ENCODE data around the gene MAGEA1.
A peak's percentile ranks its signal among the peaks of the same experiment; 100 is the strongest.
"Not testable (repeated sequence)": the region's sequence is repeated elsewhere in the genome, so short reads cannot be mapped to it uniquely, and the experiment has no call there.

Gene MAGEA1

GRCh38 chrX:153179131-153179530, at the start of gene MAGEA1:
TSS of gene MAGEA1 (plus strand) at chrX:153179284. CDS start at chrX:153182390, 3,106 bp downstream.
- DNase-seq (ENCODE audit: extremely low read depth in 1 of 2, low read depth in 1 of 2), result no peak

- not testable (repeated sequence) for DNase-seq (ENCODE audit: extremely low read depth in 1 of 2, low read depth in 1 of 2)
Observed at GRCh38 chrX:153132924-153133323, 46.2 kb upstream of the MAGEA1 start.

DNA sequence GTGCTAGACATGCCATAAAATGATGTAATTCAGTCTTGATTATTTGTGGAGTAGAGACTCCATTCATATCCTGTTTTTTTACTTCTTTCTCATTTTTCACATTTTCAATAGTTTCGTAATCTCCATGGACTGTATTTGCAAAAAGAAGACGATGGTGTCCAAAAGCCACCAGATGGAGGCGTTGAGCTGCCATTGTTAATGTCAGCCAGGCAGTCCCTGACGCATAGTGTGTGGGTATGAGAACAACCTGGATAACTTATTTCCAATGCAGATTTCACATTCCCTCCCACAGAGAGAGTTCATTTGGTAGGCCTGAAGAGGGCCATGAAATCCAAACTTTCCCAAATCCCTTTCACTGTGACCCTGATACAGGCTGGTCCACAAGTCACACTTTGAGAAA, 40.0 kb upstream of the MAGEA1 start:
- not testable (repeated sequence) for DNase-seq (ENCODE audit: extremely low read depth in 1 of 2, low read depth in 1 of 2)

DNA sequence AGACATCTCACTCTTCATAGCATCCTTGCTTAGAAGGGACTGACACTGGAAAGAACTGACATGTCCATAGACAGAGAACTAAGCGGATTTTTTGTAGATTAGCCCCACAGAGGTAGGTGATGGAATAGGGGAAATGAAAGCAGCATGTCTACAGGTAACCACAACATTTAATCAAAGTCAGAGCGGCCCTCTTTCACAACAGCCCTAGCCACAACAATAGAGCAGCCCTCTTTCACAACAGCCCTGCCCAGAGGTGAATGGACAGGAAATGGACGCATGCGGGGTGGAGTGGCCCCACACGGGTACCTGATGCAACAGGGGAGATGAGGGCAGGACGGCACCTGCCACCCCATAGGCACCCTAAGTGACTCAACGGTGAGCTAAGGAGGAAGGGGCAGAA, 32.8 kb upstream of the MAGEA1 start:
- not testable (repeated sequence) for DNase-seq (ENCODE audit: extremely low read depth in 1 of 2, low read depth in 1 of 2)

DNA sequence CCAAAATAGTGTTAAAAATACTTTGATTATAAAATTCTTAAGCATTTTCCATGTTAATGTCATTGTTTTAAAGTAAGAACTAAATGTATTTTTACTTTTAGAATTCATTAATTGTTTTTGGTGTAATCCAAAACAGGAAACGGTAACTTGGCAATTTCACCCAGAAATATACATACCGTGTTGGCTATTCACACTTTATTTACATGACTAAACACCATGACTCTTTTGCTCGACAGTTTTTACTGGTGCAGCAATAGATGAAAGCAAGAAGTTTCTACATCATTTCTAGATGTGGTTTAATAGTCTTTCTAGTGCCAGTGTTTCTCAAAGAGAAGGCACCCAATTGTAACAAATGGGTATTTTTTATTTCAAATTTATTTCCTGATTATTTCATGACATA, 25.6 kb upstream of the MAGEA1 start:
- DNase-seq (ENCODE audit: extremely low read depth in 1 of 2, low read depth in 1 of 2), result no peak

DNA sequence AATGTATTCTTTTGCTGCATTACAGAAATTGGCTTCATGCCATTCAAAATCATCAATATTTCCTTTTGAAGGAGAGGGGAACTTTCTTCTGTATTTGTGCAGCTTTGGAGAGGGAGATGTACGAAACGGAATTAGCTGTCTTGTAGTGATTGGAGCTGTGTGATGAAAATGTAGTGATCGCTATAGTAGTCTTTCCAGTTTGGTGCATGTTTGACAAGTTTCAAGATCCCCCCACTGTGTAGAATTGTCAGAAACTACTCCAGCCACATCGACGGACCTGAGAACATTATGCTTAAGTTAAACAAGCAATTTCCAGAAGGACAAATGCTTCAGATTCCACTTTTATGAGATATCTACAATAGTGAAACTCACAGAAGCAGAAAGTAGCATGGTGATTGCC, 21.6 kb upstream of the MAGEA1 start:
- no peak for DNase-seq (ENCODE audit: extremely low read depth in 1 of 2, low read depth in 1 of 2)

DNA sequence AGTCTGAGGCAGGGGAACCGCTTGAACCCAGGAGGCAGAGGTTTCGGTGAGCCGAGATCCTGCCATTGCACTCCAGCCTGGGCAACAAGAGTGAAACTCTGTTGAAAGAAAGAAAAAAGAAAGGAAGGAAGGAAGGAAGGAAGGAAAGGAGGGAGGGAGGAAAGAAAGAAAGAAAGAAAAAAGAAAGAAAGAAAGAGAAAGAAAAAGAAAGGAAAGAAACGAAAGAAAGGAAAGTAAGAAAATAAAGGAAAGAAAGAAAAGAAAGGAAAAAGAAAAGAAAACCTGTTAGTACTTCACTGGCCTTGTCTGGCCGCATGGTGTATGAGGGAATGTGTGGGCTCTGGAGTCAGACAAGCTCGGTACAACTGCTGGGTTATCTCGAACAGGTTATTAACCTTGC, 20.8 kb upstream of the MAGEA1 start:
- no peak for DNase-seq (ENCODE audit: extremely low read depth in 1 of 2, low read depth in 1 of 2)

DNA sequence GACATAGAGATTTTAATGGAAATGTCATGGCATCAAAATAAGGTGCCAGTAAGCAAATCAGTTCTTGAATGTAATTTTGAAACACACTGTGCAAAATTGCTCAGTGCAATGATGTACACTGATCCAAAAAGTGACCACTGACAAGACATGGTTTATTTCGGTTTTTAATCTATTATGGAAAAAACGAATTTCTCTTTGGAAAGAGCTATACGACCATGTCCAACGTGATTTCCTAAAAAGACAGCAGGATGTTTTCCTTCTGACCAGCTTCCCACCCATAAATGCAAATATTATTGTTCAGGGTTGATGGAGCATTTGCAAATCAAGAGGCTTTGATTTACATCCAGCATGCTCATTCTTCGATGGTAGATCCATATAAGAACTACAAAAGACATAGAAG, 17.1 kb upstream of the MAGEA1 start:
- no peak for DNase-seq (ENCODE audit: extremely low read depth in 1 of 2, low read depth in 1 of 2)

DNA sequence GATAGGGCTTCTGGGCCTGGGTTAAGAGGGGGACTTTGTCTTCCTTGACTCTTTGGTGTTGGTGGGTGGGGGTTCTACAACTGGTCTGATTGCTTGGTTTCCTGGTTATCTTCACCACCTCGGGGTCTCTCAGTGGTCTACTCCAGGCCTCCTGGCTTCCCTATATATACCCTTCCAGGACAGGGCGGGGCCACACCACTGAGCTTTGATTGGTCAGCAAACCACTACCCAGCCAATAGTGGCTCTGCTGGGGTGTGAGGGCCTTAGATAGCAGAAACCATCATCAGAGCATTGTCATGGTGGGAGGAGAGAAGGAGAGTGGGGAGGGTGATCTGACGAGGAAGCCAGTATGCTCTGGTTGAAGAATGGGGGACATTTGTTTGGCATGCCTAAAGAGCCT, 14.4 kb upstream of the MAGEA1 start:
- no peak for DNase-seq (ENCODE audit: extremely low read depth in 1 of 2, low read depth in 1 of 2)

DNA sequence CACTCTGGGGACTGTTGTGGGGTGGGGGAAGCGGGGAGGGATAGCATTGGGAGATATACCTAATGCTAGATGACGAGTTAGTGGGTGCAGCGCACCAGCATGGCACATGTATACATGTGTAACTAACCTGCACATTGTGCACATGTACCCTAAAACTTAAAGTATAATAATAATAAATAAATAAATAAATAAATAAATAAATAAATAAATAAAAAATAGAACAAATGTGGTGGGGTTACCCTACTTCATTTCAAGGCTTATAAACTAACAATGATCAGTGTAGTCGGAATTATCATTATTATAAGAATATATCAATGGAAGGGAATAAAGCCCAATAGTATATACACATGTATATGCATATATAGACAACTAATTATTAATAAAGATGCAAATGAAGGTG, 10.7 kb upstream of the MAGEA1 start:
- DNase-seq (ENCODE audit: extremely low read depth in 1 of 2, low read depth in 1 of 2), result not testable (repeated sequence)

GRCh38 chrX:153181822-153182221, 2.7 kb downstream of the MAGEA1 start:
- DNase-seq (ENCODE audit: extremely low read depth in 1 of 2, low read depth in 1 of 2), result no peak

DNA sequence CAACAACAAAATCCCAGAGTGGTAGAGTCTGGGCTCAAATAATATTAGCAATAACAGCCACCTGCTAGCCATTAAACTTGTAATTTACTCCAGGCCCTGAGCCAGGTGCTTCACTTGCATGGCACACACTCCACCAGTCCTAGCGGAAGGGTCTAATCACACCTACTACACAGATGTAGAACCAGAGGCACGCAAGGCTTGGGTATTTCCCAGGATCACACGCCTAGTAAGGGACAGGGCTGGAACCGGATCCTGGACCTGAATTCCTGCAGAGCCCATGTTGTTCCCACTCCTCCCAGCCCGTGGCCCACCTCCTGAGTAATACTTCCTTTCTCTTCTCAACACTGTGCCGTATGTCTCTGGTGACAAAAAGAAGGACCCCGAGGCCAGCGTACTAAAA, 5.7 kb downstream of the MAGEA1 start:
- no peak for DNase-seq (ENCODE audit: extremely low read depth in 1 of 2, low read depth in 1 of 2)

DNA sequence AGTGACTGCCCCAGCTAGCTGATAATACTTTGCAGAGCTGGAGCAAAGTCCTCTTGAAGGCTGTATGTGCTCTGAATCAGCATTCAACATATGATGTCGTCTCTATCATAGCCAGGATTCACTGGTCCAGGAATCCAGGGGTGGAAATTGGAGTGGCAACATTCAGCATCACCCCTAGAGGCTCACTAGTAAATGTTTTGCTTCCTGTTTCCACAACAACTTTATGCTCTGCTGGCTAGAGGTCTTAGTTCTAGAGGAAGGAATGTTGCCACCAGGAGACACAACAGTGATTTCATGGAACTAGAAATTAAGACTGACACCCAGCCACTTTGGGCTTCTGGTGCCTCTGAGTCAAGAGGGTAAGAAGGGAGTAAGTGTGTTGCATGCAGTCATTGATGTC, 11.3 kb downstream of the MAGEA1 start:
- no peak for DNase-seq (ENCODE audit: extremely low read depth in 1 of 2, low read depth in 1 of 2)

- DNase-seq (ENCODE audit: extremely low read depth in 1 of 2, low read depth in 1 of 2), result no peak
Observed at GRCh38 chrX:153200462-153200861, 21.4 kb downstream of the MAGEA1 start.

DNA sequence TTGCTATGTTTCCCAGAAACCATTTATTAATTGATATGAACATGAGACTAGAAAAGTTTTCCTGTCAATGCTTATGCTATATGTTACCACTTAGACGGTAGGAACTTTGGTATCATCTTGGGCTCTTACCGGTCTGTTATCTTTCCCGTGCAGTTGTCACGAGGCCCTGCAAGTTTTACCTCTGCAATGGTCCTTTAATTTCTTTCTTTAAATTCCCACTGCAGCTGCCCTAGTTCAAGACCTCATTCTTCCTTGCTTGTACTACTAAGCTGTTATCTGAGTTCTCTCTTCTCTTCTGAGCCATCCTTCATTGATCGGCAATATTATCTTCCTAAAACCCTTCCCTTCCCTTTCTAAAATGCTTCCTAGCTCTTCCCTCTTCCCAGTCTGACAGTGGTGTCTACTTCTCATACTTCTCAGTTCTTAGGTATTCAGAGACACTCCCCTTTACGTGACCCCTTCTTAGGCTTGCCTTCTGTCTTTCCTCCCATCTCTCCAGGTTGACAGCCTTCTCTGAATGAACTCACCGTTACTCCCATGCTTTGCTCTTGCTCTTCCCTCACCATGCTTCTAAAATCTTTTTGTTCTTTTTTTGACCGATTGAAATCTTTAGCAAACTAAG, 27.5 kb downstream of the MAGEA1 start:
- DNase-seq (ENCODE audit: extremely low read depth in 1 of 2, low read depth in 1 of 2), result no peak

DNA sequence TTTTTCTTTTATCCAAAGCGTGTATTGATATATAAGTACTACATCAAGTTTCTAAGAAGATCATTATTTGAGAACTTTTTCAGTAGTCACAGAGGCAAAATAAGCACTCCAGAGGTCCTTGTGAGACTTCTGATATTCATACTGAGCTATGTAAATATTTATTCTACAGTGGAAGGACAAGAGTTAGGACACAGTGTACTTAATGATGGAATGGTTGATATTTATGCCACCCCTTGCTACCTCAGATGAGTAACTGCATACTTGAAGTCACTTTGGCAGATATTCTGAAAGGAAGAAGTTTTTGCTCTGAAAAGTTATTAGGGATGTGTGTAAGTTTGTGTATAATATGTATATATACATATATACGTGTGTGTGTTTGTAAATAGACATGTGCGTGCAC, 30.3 kb downstream of the MAGEA1 start:
- DNase-seq (ENCODE audit: extremely low read depth in 1 of 2, low read depth in 1 of 2), result no peak

GRCh38 chrX:153214934-153215333, 35.9 kb downstream of the MAGEA1 start:
- DNase-seq (ENCODE audit: extremely low read depth in 1 of 2, low read depth in 1 of 2), result no peak

GRCh38 chrX:153216926-153217325, 37.8 kb downstream of the MAGEA1 start:
- DNase-seq (ENCODE audit: extremely low read depth in 1 of 2, low read depth in 1 of 2), result no peak

DNA sequence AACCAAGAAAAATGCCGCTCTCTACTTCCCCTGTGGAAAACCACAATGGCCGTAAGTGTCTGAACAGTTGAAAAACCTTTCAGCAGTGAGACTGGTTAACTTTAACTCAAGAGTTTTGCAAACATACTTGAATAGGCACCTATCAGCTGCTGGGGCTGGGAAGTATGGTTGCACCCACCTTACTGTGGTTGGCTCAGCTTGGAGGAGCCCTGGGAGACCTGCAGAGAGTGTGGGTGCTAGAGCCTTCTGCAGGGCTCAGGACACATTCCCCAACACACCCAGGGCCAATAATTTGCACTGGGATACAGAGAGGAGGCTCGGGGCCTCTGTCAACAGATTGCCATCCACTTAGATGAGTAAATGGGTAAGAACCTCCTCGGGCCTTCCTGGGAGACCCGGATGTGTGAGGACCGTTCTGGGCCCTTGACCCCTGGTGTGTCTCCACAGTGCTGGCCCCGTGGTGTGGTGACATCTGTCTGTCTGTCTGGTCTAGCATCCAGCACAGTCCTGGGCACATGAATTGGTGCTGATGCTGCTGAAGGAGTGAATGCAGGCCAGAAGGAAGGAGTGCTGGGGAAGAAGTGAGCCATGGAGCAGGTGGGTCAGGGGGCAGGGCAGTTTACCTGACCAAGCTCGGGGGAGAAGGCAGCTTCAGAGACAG, 46.5 kb downstream of the MAGEA1 start:
- no peak for DNase-seq (ENCODE audit: extremely low read depth in 1 of 2, low read depth in 1 of 2)

DNA sequence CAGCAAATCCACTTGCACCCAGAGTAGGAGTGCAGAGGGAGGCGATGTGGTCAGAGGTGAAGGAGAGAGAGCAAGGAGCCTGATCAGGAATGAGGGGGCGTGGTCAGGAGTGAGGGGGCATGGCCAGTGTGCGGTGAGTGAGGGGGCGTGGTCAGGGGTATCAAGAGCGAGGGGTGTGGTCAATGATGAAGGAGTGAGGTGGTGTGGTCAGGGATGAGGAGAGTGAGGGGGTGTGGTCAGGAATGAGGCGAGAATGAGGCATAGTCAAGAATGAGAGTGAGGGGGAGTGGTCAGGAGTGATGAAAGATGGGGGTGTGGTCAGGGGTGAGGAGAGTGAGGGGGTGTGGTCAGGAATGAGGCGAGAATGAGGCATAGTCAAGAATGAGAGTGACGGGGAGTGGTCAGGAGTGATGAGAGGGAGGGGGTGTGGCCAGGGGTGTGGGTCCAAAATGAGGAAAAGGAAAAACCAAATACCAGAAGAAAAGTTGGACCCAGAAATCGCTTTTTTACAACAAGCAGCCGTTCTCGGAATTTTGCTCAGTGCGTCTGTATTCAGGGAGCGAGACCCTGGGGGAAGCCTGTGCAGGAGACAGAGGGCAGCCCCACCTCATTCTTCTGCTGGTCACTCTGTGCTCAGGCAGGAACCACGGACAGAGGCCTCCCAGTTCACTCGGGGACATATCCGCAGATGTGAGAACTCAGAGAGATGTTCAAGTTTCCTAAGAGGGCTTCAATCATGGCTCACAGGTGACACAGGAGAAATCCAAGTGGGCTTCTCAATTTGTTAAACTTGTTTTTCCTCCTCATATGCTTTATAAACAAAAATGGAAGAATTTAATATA, 47.5 kb downstream of the MAGEA1 start:
- DNase-seq (ENCODE audit: extremely low read depth in 1 of 2, low read depth in 1 of 2), result peak in 1 of 2 donors; percentile 6

Measured in stimulated activated CD8-positive, alpha-beta memory T cell treated with anti-CD3 and anti-CD28 coated beads, Interleukin-7, amount 100 ng/mL, for 48 hours (primary cell).